ENCODE results near the gene TMEM88.
A peak's percentile ranks its signal among the peaks of the same experiment; 100 is the strongest.

DNA sequence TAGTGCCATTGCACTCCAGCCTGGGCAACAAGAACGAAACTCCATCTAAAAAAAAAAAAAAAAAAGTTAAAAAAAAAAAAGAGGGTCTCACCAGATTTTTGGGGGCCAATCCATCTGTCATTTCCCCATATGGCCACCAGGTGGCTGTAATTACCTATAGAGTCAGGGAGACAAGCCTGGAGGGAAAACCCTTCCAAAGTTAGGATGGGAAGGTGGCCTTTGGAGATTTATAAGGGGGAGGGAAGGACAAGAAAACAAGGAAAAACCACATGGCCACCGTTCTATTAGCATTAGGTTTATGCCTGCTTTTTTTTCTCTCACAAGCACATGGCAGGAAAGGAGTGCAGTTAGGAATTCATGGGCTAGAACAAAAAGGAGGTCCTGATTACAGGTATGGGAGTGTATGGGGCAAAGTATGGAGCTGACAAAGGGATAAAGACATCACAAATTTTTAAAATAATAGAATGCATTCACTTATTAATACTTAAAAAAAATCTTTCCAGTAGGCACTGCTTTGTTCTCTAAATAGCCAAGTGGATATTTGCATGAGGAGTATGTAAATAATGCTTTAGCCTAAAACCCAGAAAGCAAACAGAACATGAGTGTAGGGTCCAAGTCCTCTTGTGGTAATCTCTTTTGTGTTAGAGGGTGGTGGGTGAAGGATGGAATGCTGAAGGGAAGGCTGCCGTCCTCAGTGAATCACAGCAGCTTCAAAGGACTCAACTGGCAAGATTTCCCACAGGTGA lies 8.0 kb downstream of the TMEM88 start:
- TF ChIP-seq POLR2AphosphoS5 (IDR thresholded peaks at IDR 0.05; ENCODE audit: low read depth, low read length), result no peak
- TF ChIP-seq SIN3A (IDR thresholded peaks at IDR 0.05; ENCODE audit: borderline replicate concordance, insufficient read depth, low read length), result 0 out of 2 replicates have a peak, but pooled peaks have one; percentile 31
- TF ChIP-seq, protein P1, sequence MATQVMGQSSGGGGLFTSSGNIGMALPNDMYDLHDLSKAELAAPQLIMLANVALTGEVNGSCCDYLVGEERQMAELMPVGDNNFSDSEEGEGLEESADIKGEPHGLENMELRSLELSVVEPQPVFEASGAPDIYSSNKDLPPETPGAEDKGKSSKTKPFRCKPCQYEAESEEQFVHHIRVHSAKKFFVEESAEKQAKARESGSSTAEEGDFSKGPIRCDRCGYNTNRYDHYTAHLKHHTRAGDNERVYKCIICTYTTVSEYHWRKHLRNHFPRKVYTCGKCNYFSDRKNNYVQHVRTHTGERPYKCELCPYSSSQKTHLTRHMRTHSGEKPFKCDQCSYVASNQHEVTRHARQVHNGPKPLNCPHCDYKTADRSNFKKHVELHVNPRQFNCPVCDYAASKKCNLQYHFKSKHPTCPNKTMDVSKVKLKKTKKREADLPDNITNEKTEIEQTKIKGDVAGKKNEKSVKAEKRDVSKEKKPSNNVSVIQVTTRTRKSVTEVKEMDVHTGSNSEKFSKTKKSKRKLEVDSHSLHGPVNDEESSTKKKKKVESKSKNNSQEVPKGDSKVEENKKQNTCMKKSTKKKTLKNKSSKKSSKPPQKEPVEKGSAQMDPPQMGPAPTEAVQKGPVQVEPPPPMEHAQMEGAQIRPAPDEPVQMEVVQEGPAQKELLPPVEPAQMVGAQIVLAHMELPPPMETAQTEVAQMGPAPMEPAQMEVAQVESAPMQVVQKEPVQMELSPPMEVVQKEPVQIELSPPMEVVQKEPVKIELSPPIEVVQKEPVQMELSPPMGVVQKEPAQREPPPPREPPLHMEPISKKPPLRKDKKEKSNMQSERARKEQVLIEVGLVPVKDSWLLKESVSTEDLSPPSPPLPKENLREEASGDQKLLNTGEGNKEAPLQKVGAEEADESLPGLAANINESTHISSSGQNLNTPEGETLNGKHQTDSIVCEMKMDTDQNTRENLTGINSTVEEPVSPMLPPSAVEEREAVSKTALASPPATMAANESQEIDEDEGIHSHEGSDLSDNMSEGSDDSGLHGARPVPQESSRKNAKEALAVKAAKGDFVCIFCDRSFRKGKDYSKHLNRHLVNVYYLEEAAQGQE (IDR thresholded peaks at IDR 0.05; ENCODE audit: insufficient read depth in 1 of 2, low read depth in 2 of 2, low read length in 2 of 2), result no peak
- TF ChIP-seq TAF1 (IDR thresholded peaks at IDR 0.05; ENCODE audit: borderline replicate concordance, insufficient read depth, low read length), result no peak

Measured in PFSK-1 (cell line).